ENCODE measurements around the gene GSK3B. TPM values are rescaled to one million over a fixed set of nuclear protein-coding genes. Genes with fewer than 3 reads are reported as not detected.
A peak's percentile ranks its signal among the peaks of the same experiment; 100 is the strongest.
"Not testable (repeated sequence)": the region's sequence is repeated elsewhere in the genome, so short reads cannot be mapped to it uniquely, and the experiment has no call there.

The GSK3B gene
- total RNA-seq, 1 donor from 2014 or later: 48.0 TPM

DNA sequence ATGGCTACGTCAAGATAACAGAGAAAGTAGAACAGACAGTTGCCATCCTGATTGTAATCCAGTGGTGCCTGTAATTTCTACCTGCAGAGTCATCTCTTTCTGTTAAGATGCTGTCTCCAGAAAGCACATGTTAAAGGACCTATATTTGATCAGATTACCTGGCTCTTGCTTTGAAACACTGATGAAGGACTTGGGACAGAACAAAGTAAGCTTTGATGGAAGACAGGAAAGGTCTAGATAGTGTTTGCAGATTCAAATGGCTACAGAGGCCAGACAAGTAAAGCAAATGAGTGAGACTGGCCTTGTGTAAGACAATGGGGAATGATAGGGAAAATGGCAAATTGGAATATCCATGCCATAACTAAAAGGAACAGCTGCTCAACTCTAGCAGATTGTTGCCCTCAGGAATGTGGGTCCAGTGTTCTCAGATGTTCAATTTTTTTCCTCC, 1.8 kb upstream of the GSK3B start:
- no peak for DNase-seq

DNA sequence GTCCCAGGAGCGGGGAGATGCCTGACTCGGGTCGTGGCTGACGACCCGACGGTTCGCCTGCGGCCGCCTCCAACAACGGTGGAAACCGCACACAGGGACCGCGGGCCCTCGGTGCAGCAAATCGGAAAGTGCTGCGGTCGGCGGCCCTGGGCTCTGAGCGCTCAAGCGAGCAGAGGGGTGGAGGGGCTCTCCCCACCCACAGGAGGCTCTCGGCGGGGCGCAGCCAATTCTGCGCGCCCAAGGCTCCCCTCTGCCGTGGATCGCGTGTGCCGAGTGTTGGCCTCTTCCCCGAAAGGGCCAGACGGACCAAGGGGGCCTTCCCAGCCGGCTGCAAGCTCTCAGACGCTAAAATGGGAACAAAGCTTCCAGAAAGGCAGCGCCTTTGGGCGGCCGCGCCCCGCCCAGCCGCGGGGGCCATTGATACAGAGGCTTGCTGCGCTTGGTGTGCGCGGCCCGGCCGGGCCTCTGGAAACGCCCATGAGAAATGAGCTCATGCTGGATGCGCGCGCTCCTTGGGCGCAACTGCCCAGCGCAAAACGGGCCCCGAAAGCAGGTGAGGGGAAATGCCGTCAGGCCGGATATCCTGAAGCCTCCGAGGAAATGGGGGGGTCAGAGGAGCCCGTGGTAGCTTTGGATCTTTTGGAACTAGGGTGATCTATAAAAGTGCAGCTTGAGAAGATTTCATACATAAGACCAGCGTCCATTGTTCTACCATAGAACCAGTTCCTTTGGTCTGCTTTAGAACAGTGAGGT, 1.2 kb upstream of the GSK3B start:
- peak; percentile 97 for DNase-seq

DNA sequence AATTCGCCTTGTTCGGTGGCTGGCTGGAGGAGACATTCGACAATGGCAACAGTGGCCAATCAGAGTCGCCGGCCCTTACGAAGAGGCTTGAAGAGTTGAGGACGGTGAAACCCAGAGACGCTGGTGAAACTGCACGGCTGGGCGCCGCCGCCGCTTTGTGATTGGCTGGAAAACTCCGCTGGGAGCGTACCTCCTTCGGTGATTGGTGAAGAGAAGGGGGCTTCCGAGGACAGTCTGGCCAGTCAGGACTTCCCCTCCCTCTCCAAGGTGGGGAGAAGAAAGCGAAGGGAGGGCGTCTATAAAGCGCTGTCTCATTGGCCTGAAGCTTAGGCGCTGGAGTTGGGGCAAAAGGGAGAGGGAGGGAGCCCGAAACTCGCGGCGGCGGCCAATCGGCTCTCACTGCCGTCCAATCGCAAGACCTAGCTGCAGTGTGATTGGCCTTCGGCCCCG, 554 bp upstream of the GSK3B start:
- peak; percentile 100 for DNase-seq

DNA sequence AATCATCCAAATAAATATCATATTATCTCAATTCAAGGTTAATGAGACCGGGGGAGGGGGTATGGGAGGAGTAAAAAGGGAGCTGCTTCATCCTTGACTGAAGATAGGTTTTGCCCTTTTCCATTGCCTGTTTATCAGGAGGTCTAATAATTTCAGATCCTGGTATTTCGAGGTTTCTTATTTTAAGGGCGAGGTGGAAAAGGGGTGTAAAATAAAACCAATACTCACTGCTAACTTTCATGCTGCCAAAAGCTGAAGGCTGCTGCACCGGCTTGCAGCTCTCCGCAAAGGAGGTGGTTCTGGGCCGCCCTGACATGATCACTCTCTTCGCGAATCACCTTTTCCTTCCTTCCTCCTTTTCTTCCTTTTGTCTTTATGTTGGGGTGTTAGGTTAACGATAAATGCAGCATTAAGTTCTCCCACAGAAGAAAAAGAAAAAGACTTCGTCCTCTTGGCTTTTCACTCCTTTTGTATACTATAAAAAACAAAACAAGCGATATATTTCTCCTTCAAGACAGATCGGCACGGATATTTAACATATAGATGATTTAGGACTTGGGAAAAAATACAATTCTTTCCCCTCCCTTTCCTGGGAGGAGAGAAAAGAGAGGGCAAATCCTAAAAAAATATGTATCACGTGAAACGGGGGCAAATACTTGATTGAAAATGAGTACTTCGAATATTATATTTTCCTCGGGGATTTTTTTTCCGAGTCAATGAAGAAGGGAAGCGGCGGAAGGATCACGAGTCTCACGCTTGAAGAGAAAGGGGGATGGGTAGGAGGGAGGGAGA, 932 bp downstream of the GSK3B start:
- peak; percentile 85 for DNase-seq

DNA sequence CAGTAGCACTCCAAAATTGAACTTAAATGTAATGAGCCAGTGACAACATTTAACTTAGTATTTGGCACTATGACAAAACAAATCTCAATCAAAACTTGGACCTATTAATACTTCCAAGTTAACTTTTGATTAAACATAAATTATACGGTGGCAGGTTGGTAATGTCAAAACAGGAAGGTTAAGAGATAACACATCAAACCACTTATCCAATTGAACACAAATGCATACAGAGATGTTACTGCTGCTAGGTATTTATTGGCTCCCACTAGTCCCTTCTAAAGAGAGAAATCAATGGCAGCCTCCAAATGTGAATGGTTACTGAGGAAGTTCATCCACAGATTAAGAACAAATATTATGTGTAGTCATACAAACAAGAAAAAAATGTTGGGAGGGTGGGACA, 1.8 kb downstream of the GSK3B start:
- peak; percentile 9 for DNase-seq

DNA sequence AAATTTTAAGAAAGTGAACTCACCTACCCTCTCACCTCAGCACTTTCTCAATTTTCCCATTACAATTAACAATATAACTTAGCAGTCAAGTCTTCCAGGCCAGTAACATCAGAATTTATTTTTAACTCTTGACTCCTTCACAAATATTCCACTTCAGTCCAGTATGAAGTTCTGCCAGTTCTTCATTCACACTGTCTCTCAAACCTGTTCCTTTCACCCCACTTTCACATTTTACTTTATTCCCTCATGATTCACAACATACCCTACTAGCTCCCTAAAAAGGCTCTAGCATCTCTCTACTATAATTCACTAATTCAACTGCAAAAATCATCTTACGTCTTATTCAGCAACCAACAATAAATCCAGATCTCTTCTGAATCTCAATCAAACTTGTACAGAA, 3.8 kb downstream of the GSK3B start:
- no peak for DNase-seq

DNA sequence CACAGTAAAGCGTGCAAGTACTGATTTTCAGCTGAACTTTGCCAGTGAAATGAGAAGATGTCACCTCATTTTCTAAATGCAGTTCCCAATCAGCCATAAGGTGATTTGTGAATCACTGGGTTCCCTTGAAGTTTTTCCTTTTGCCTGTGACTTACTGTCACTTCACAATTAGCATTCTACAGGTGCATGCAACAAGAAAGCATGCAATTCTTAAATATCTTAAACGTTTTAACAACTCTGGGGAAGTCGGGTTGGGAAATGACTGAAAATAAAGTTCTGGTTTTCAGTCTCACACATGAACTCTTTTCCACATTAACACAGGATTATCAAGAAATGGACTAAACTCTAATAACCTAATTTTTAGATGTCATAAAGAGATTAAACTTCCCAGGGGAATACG, 5.2 kb downstream of the GSK3B start:
- DNase-seq: no peak

DNA sequence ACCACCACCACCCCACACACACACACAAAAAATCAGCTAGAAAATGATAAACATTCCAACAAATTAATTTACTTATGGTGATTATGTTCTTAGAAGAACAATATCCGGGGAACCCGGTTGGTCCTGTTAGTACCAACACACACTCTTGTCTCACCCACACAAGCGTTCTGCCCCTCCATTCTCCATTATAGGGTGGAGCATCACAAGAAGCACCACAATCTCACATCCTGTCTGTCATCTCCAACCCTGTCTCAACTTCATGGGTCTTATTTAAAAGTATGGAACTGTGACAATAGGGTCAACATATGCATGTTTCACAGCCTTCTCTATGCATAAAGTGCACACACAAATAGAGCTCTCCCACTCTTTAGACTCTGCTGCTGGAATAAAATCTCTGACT, 5.6 kb downstream of the GSK3B start:
- no peak for DNase-seq

DNA sequence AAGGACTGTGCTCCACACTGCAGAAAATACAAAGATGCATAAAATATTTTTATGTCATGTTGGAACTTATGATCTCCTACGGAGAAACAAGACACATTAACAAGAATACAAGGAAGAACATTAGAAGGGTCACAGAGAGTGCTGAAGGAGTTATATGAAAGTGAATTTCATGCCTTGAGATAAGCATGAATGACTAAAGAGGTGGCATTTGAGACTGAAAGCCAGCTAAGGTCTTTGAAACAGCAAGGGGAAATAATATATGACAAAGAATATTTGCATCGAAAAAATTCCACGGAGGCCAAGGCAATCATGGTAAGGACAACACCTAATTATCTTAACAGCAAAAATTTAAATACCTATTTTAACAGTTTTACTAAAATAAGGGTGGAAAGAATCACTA, 12.5 kb downstream of the GSK3B start:
- DNase-seq: no peak

DNA sequence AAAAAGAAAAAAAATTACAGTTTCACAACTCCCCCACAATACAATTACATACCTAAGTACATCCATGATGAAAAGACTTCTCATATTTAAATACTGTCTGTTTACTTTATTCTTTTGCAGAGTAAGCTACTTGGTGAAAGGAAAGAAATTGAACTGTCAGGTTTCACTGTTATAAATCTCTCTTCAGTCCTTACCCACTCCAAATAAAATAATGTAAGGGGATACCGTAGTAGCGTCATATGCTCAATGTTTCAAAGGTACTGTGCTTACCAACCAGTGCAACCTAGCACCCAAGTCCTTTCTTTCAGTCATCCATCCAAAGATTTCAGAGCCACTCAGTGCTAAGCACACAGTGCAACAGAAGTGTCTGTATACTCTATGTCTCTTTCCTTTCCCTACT, 13.4 kb downstream of the GSK3B start:
- DNase-seq: no peak

DNA sequence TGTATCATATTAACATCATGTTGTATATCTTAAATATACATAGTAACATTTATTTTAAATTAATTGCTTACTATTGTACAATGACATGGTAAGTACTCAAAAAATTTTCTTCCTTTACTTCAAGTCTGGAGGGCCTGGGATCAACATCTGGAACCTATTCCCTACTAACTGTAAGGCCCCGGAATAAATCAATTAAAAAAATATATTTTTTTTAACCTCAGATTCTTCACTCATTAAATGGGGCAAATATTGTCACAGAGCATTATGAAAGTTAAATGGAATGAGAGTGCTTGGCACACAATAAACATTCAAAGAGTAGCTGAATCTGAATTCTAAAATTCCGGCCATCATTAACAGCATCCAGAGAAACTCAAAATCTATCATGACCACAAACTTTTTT, 16.5 kb downstream of the GSK3B start:
- no peak for DNase-seq

DNA sequence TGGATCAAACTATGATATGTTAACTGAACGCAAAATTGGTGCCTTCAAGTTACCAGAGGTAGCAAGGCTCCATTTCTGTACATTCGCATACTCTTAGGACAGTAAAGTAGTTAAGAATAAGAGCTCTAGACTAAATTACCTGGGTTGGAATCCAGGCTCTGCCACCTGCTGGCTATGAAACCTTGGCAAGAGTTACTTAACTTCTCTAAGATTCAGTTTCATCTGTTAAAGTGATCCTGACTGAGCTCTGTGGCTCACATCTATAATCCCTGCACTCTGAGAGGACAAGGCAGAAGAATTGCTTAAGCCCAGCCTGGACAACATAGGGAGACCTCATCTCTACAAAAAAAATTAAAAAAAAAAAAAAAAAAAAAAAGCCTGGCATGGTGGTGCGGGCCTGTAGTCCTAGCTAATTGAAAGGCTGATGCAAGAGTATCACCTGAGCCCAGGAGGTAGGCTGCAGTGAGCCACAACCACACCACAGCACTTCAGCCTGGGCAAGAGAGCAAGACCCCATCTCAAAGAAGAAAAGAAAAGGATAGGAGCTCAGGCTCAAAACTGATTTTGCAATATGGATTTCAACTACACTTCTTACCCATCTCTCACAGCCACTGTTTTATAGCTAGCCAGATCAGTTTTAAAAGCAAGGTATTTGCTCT, 21.3 kb downstream of the GSK3B start:
- DNase-seq: no peak

DNA sequence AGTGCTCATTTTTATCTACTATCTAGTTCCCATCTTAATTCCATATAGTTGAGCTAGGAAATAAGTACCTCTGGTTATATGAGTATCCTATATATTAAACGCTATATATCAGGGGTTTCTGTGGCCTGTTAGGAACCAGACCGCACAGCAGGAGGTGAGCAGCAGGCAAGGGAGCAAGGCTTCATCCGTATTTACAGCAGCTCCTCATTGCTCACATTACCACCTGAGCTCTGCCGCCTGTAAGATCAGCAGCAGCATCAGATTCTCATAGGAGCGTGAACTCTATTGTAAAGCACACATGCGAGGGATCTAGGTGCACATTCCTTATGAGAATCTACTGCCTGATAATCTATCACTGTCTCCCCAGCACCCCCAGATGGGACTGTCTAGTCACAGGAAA, 23.0 kb downstream of the GSK3B start:
- DNase-seq: no peak

DNA sequence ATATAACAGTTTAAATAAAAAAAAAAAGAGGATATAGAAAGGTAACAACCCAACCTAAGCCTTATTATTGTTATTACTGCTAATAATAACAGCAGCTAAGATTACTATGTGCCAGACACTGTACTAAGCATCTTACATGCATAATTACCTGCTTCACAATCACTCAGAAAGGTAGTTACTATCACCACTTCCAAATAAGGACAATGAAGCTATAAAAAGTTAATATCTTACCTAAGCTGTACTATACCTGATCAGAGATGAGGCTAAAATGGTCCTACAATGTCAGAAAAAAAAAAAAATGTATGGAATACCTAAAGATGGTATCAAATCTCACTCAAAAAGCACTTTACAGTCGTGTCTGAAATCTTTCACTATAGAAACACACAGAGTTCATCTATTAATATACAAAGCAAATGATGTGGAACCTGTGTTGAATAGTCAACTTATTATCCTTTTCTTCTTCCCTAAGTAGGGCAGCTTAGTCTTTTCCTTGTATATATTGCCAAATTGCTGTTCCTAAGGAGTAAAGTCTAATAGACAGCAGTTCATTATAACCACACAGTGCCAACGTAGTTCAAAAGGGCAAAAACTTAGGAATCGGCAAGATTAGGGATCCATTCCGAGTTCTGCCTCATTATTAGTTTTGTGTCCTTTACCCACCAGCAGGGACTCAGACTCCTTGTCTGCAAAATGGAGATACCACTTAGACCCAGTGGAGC, 23.8 kb downstream of the GSK3B start:
- DNase-seq: no peak

DNA sequence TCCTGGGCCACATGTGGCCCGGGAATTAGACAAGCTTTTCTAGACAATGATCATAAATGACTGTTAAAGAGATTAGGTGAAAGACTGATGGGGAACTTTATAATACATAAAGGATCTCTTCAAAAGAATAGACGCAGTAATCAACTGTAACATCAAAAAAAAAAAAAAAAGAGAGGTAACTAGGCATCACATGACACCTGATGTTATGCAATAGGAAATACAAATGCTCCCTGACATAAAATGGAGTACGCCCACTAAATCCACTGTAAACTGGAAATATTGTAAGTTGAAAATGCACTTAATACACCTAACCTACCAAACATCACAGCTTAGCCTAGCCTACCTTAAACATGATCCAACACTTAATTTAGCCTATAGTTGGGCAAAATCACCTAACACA, 27.2 kb downstream of the GSK3B start:
- DNase-seq: no peak

DNA sequence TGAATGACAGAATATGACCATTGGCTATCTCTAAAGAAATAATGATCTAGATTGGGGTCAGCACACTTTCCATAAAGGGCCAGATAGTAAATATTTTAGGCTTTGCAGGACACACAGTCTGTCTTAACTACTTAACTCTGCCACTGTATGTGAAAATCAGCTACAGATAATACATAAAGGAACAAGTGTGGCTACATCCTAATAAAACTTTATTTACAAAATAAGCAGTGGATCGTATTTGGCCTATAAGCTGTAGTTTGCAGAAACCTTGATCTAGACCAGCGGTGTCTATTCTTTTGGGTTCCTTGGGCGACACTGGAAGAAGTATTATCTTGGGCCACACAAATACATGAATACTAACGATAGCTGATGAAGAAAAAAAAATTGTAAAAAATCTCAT, 27.6 kb downstream of the GSK3B start:
- DNase-seq: no peak

DNA sequence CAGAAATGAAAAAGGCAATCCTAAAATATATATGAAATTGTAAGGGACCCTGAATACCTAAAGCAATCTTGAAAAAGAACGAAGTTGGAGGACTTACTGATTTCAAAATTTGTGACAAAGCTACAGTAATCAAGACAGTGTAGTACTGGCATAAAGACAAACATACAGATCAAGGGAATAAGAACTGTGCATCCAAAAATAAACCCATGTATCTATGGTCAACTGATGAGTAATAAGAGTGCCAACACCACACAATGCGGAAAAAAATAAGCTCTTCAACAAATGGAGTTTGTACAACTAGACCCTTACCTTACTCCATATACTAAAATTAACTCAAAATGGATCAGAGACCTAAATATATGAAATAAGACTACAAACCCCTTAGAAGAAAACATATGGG, 29.6 kb downstream of the GSK3B start:
- no peak for DNase-seq

DNA sequence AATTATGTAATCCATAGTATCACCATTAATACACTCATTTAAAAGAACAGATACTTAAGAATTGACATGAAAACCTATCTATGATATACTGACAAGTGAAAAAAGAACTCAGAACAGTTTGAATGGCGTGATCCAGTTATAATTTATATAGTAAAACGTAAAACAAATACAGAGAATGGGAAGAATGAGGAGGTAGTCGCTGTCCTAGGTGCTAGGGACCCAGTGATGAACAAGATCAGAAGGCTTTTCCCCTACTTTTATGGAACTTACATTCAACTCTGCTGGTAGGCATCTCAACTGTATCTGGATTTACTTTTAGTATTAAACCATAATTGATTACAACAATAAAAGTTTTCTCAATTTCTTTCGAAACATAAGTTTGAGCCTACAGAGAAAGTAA, 31.8 kb downstream of the GSK3B start:
- peak; percentile 20 for DNase-seq

DNA sequence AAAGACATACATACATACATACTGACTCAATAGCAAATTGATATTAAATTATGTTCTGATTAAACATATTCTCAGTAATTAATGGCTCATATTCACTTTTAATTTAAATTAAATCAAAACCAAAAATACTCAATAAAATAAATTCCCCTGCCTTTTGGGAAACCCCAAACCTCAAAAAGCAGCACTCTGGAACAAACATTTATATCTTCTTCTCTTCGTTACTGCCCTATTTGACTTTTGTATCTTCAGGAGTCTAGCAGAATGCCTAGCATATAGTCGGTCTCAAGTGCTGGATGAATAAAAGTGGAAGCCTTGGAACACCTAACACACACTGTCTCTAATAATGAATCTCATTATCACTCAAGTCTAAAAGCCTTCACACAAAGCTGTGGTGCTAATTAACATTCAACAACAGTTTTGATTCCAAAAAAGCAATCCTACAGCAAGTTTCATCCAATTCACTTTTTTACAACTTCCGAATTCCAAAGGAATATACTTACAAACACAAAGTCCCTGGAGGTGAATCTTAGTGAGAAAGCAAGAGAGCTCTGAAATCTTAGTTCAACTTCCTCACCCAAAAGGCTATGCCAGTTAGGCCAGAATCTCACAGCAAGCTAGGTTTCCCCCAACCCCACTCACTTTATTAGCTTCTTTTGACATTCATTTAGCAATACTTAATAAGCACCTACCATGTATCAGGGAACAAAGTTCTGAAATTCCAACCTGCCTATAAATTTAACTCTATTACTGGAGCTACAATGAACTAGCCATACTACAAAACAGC, 35.0 kb downstream of the GSK3B start:
- DNase-seq: no peak

DNA sequence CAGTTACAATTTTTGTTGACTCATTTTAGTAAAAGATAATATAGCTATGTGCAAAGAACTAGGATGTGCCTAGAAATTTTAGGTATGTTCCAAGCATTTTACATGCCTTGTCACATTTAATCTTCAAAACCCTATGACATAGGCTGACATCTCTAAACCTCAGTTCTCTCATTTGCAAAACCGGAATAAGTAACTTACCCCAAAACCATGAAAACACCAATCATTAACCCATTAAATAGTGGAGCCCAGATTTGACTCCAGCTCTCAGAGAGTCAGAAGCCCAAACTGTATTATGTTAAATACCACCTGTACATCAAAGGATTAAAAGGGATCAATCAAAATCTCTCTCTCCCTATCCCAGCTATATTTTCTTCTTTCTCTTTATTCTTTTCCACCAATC, 36.6 kb downstream of the GSK3B start:
- no peak for DNase-seq

DNA sequence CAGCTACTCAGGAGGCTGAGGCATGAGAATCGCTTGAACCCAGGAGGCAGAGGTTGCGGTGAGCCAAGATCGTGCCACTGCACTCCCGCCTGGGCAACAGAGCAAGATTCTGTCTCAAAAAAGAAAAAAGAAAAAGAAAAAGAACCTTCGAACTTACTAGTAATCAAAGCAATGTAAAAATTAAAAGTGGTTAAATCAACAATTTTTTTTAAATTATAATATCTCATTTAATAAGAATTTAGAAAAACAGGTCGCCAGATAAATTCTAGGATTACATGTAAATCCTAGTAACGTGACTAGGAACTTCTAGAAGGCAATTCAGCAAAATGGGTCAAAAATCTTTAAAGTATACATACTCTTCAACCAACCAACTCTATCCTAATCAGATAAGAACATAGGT, 37.2 kb downstream of the GSK3B start:
- DNase-seq: no peak

DNA sequence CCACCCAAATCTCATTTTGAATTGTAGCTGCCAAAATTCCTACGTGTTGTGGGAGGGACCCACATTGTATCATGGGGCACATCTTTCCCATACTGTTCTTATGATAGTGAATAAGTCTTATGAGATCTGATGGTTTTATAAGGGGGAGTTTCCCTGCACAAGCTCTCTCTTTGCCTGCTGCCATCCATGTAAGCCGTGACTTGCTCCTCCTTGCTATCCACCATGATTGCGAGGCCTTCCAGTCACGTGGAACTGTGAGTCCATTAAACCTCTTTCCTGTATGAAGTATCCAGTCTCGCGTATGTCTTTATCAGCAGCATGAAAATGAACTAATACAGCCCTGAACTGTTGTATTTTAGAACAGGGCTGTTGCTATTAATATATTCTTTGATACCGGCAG, 40.6 kb downstream of the GSK3B start:
- DNase-seq: not testable (repeated sequence)
